Panc1 (cell line): Measurements from ENCODE around the gene LYST. TPM values are rescaled to one million over a fixed set of nuclear protein-coding genes. Genes with fewer than 3 reads are reported as not detected.

Experiments used
- ATAC-seq: fragments of 200-7000 bp; cut with Tn5 transposase; 2 replicates; pipeline ENCODE4 v1.9.1; 2020; ENCODE audit warnings: mild to moderate bottlenecking, moderate library complexity
- BruUV-seq: library from RNA; stranded (reverse); fragments of 400-500 nt; replicated peaks from 2 replicates; lab custom pipeline; 2021; lab: Mats Ljungman, UMichigan
- CTCF ChIA-PET: fragments of 300-600 bp; sonication (Branson Sonifier 250); formaldehyde crosslinking; loops from one replicate; lab custom pipeline; 2022; ENCODE audit warnings: antibody characterized with exemption; lab: Charles Lee
- POLR2A ChIA-PET: fragments of 300-600 bp; sonication (Branson Sonifier 250); formaldehyde crosslinking; loops from one replicate; lab custom pipeline; 2022; ENCODE audit warnings: antibody characterized with exemption; lab: Charles Lee
- DNase-seq: peaks from one replicate; pipeline ENCODE4 v3.0.0-alpha.2; 2010; ENCODE audit warnings: low read depth, low spot score
- H3K27ac ChIP-seq: 2 replicates; pipeline ENCODE4 v1.5.1; 2011; ENCODE audit warnings: mild to moderate bottlenecking, low read length, inconsistent platforms
- H3K27me3 ChIP-seq: fragments of 200-500 bp; sonication (Bioruptor generic); 2 replicates; pipeline ENCODE4 v1.6.0; 2014; ENCODE audit warnings: low read length, inconsistent platforms; ENCODE audit not compliant: control insufficient read depth, insufficient read depth
- H3K36me3 ChIP-seq: fragments of 200-500 bp; sonication (Bioruptor generic); 2 replicates; pipeline ENCODE4 v1.5.1; 2014; ENCODE audit warnings: inconsistent platforms, mild to moderate bottlenecking, low read length, moderate library complexity; ENCODE audit not compliant: control insufficient read depth, insufficient read depth
- H3K4me1 ChIP-seq: 2 replicates; pipeline ENCODE4 v1.5.1; 2011; ENCODE audit warnings: inconsistent platforms, mild to moderate bottlenecking, low read length, moderate library complexity; ENCODE audit not compliant: control insufficient read depth, insufficient read depth
- H3K4me3 ChIP-seq, 2 experiments: 2 replicates each; pipeline ENCODE4 v1.5.1; 2011 to 2012; ENCODE audit warnings: low read depth in 2 of 2, low read length in 2 of 2, mild to moderate bottlenecking in 2 of 2, inconsistent platforms in 1 of 2, moderate library complexity in 1 of 2
- H3K9me3 ChIP-seq: fragments of 200-500 bp; sonication (Bioruptor generic); 2 replicates; pipeline ENCODE4 v1.5.1; 2014; ENCODE audit warnings: low read depth, mild to moderate bottlenecking, inconsistent platforms, low read length, moderate library complexity; ENCODE audit not compliant: control insufficient read depth, insufficient read depth
- POLR2AphosphoS5 ChIP-seq: IDR thresholded peaks from 2 replicates; pipeline ENCODE4 v1.6.1; 2012; ENCODE audit warnings: mild to moderate bottlenecking, low read depth, low read length, moderate library complexity
- REST ChIP-seq, 2 experiments: IDR thresholded peaks; 2 replicates each; pipeline ENCODE4 v1.6.1; 2011 to 2012; ENCODE audit warnings: low read depth in 2 of 2, control low read depth in 1 of 2, low read length in 1 of 2, mild to moderate bottlenecking in 1 of 2, moderate library complexity in 1 of 2; ENCODE audit not compliant: insufficient read depth in 1 of 2
- SIN3A ChIP-seq: IDR thresholded peaks from 2 replicates; pipeline ENCODE4 v1.6.1; 2012; ENCODE audit warnings: low read depth, mild to moderate bottlenecking, low read length, moderate library complexity, borderline replicate concordance; ENCODE audit not compliant: insufficient read depth
- TCF7L2 ChIP-seq: IDR thresholded peaks from 2 replicates; pipeline ENCODE4 v1.6.1; 2011; ENCODE audit warnings: mild to moderate bottlenecking, low read depth, low read length, inconsistent platforms
- in situ Hi-C: cut with HindIII; loops from 2 replicates; pipeline ENCODE4 v1.10.0; 2016; ENCODE audit warnings: low sequenced_read_pairs, low pct_unique_long_range_greater_than_20kb
- intact Hi-C: fragments of 100-400 bp; cut with micrococcal nuclease; formaldehyde crosslinking; loops from one replicate; pipeline ENCODE4 v1.10.0; 2022; ENCODE audit not compliant: unreplicated experiment
- total RNA-seq: library from RNA; stranded (reverse); gene quantifications from one replicate; pipeline ENCODE4 v1.2.1, GENCODE V29; 2021; ENCODE audit not compliant: unreplicated experiment
- TF ChIP-seq, protein P1 (sequence below): fragments of 450-650 bp; IDR thresholded peaks from 2 replicates; pipeline ENCODE4 v1.5.1; 2017; ENCODE audit warnings: mild to moderate bottlenecking

Gene LYST
- total RNA-seq, 1 experiment from 2014 or later = 75.2 TPM

GRCh38 chr1:235775246-235775860 is 91.4 kb downstream of the LYST start:
- TF ChIP-seq TCF7L2 (no peak), SIN3A (no peak), REST (IDR thresholded peaks at IDR 0.05; ENCODE audit: insufficient read depth in 1 of 2, low read depth in 2 of 2, low read length in 1 of 2) (no peak), POLR2AphosphoS5 (no peak)
- TF ChIP-seq, protein P1, sequence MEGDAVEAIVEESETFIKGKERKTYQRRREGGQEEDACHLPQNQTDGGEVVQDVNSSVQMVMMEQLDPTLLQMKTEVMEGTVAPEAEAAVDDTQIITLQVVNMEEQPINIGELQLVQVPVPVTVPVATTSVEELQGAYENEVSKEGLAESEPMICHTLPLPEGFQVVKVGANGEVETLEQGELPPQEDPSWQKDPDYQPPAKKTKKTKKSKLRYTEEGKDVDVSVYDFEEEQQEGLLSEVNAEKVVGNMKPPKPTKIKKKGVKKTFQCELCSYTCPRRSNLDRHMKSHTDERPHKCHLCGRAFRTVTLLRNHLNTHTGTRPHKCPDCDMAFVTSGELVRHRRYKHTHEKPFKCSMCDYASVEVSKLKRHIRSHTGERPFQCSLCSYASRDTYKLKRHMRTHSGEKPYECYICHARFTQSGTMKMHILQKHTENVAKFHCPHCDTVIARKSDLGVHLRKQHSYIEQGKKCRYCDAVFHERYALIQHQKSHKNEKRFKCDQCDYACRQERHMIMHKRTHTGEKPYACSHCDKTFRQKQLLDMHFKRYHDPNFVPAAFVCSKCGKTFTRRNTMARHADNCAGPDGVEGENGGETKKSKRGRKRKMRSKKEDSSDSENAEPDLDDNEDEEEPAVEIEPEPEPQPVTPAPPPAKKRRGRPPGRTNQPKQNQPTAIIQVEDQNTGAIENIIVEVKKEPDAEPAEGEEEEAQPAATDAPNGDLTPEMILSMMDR = no peak
- Histone ChIP-seq H3K27ac (no peak overlapping the region), H3K4me3 (no peak overlapping the region), H3K36me3 (peaks cover 17% of the 10 kb centered on the region), H3K4me1 (no peaks in the 10 kb centered on the region), H3K27me3 (no peaks in the 10 kb centered on the region), H3K9me3 (no peaks in the 10 kb centered on the region)
- in situ Hi-C loops = no loop called here
- ATAC-seq (no peak), DNase-seq (no peak)
- BruUV-seq = no TSS peak
- CTCF ChIA-PET = no interaction called here
- POLR2A ChIA-PET = no interaction called here
- intact Hi-C loops = no loop called here

DNA sequence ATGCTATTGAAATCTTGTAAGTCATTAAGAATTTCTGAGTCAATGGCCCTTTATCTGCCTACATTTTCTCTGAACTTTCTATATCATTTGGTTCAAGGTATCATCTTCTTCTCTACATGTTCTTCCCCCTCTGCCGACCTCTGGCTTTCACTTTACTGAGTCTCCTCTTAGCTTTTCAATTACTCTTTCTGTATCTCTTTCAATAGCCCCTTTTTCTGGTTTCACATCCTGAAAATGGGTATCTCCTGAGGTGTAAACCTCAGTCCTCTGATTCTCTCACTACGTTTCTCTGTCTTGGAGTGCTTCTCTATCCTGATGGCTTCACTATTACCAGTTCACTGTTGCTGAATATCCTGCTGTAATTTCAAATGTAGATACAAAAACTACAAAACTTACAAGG is 98.9 kb downstream of the LYST start:
- CTCF ChIA-PET = no interaction called here
- TF ChIP-seq REST (IDR thresholded peaks at IDR 0.05; ENCODE audit: insufficient read depth in 1 of 2, low read depth in 2 of 2, low read length in 1 of 2) = no peak
- TF ChIP-seq, protein P1 = no peak
- TF ChIP-seq TCF7L2 = no peak
- no peak for TF ChIP-seq POLR2AphosphoS5
- TF ChIP-seq SIN3A = no peak
- POLR2A ChIA-PET = no interaction called here

More for the DNA sequence above, 98.9 kb downstream of the LYST start:
- Histone ChIP-seq H3K4me1 (no peaks in the 10 kb centered on the region), H3K27me3 (no peaks in the 10 kb centered on the region), H3K9me3 (no peaks in the 10 kb centered on the region), H3K4me3 (no peak overlapping the region), H3K36me3 (peaks cover 16% of the 10 kb centered on the region), H3K27ac (no peak overlapping the region)
- DNase-seq = no peak
- intact Hi-C loops = no loop called here
- no TSS peak for BruUV-seq
- in situ Hi-C loops = no loop called here
- ATAC-seq = no peak
